HG02678 (cell line): ENCODE data around the gene TTC39C.
"Not testable (repeated sequence)": the region's sequence is repeated elsewhere in the genome, so short reads cannot be mapped to it uniquely, and the experiment has no call there.

ENCODE experiments used
- ATAC-seq: cut with Tn5 transposase; IDR thresholded peaks from one replicate; pipeline ENCODE4 v1.9.1; 2021; ENCODE audit warnings: mild to moderate bottlenecking, moderate library complexity; ENCODE audit not compliant: unreplicated experiment

Gene TTC39C

GRCh38 chr18:24015639-24016631, 1.4 kb downstream of the TTC39C start:
- no peak for ATAC-seq

- ATAC-seq = no peak
Measured at GRCh38 chr18:24016643-24017042, 2.1 kb downstream of the TTC39C start.

GRCh38 chr18:24018299-24018886, 3.8 kb downstream of the TTC39C start:
- ATAC-seq = no peak

GRCh38 chr18:24019641-24020331, 5.2 kb downstream of the TTC39C start:
- ATAC-seq = peak; percentile 85

DNA sequence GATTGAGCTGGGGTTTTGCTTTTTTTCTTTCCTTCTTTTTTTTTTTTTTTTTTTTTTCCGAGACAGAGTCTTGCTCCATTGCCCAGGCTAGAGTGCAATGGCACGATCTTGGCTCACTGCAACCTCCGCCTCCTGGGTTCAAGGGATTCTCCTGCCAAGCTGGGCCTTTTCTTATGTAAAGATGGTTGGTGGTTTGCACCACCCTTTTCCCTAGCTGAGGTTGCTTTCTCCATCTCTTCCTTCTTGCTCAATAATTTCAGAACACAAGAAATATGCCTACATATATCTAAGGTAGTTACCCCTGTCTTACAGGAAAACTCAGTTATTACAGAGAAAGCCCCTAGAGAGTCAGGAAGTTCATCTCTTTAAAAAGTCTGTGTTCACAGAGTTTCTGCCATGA, 7.0 kb downstream of the TTC39C start:
- ATAC-seq = no peak

GRCh38 chr18:24022161-24022560, 7.6 kb downstream of the TTC39C start:
- ATAC-seq = no peak

DNA sequence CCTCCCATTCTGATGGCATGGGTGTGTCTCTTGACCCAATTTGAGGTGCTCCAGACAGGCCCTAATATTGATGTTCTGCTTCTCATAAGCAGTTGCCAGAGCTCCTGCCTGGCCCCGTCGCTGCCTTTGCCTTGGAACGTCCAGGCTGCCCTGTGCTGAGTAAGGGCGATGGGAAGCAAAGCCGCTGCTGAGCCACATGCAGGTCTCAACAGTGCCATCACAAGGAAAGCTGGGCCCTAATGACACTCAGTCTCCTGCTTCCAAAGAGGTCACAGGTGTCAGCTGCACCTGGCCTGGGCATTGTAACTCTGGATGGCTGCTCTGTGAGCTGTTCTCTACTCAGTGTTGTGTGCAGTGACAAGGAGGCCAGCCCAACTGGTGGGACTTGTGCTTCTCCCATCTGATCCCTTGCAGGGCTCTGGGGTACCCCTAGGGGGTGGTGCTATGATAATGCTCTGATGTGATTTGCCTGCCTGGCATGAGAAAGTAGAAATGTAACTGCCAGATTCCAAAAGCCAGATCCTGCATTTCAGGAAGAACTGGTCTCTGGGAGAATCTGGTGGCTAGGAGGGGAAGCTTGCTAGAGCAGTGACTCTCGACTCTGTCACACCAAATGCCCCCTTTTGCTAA, 8.7 kb downstream of the TTC39C start:
- ATAC-seq = no peak

GRCh38 chr18:24024425-24024824, 9.9 kb downstream of the TTC39C start:
- no peak for ATAC-seq

DNA sequence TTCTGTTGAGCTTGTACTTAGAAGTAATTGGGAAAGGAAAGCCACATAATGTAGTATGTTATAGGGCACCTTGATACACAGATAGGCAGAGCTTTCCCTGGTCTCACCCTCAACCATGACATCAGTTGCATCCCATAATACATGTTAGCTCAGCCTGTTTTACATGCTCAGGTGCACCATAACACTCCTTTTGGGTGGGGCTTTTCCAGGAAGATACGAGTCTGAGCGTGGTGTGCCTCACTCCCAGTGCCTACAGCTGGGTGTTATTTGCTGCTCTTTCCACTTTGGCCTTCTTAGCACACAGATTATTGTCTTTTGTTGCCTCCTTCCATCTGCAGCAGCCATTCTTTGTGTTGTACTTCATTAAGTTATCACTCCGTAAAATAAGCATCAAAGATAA, 11.9 kb downstream of the TTC39C start:
- ATAC-seq = no peak

GRCh38 chr18:24027156-24027827, 12.7 kb downstream of the TTC39C start:
- no peak for ATAC-seq

GRCh38 chr18:24028946-24029345, 14.4 kb downstream of the TTC39C start:
- not testable (repeated sequence) for ATAC-seq

GRCh38 chr18:24031318-24031717, 16.8 kb downstream of the TTC39C start:
- no peak for ATAC-seq

DNA sequence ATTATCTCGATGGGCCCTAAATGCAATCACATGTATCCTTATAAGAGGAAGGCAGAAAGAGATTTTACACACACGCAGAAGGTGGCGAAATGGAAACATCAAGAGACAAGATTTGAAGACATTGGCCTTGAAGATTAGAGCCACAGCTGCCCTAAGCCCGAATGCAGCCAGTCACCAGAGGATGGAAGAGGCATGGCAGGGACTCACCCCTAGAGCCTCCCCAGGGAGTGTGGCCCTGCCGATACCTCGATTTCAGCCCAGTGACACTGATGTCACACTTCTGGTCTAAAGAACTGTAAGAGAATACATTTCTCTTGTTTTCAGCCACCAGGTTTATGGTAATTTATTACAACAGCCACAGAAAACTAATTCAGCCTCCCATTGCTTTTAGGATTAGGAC, 17.4 kb downstream of the TTC39C start:
- ATAC-seq = peak; percentile 91

GRCh38 chr18:24033641-24034412, 19.3 kb downstream of the TTC39C start:
- no peak for ATAC-seq

- no peak for ATAC-seq
Measured at GRCh38 chr18:24035316-24035715, 20.8 kb downstream of the TTC39C start.

DNA sequence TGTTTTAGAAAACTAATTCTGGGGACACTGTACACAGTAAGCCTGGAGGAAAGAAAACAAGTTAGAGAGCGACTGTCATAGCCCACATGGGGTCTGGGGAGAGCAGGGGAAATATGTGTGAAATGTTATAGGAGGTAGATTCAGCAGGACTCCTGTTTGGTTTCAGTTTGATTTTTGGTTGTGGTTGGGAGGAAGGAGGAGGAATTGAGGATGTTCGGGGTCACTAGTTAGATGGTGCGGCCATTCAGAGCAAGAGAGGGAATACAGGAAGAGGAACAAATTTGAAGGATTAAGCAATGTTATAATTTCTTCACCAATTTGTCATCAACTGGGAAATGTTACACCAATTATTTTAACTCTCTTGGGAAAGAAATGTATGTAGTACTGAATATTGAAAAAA, 25.1 kb downstream of the TTC39C start:
- ATAC-seq = no peak

DNA sequence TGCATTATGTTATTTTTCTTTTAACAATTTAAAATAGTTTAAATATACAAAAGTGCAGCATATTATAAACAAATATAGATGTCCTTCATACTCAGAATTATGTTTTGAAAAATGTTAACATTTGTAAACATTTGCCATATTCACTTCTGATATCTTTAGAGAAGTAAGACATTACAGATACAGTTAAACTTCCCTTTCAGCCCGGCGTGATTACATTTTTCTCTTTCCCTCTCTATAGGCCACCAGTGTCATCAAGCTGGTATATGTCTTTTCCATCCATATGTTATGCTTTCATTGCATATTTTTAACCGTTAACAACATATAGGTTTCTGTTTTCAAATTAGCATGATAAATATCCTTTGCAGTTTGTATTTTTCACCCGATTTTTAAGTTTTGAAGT, 27.1 kb downstream of the TTC39C start:
- ATAC-seq = no peak

DNA sequence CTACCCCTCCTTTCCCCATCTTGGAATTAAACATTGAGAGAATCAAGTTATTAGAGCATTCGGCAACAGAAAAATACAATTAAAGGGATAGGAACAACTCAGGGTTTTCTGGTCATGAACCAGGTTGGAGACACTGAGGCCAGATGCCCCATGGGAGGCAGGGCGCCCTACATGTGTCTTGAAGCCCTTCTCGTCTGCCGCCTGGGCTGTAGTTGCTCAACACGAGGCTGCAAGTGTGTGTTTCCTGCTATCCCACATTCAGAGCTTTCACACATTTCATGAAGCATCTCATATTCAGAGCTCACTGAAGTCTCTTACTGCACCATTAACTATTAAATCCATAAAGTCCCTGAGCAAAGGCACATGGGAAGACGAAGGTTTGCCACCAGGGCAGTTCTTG, 28.8 kb downstream of the TTC39C start:
- ATAC-seq = no peak

DNA sequence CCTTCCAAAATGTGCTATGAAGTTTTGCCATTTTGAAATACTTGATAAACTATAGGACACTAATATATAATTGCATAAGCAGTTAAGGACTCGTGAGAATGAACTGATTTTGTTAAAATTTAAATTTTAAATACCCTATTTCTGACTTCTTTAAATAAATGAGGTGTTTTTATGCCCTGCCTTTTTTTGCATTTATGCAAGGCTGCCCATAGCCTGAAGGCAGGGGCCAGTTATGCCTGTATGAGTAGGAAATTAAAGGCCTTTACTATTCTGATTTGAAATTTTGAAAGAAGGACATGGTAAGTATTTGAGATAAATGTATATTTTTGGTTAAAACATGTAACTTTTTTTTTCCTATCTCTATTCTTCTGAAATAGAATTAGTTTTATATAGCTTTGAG, 33.7 kb downstream of the TTC39C start:
- no peak for ATAC-seq

- no peak for ATAC-seq
Measured at GRCh38 chr18:24049142-24049541, 34.6 kb downstream of the TTC39C start.
